ENCODE measurements around the gene ABHD4. TPM values are rescaled to one million over a fixed set of nuclear protein-coding genes. Genes with fewer than 3 reads are reported as not detected.

Gene ABHD4
- total and polyA plus RNA-seq, 4 donors, result 9.0 to 32.9 (median 11.1) TPM

- no peak overlapping the region for H3K4me3 ChIP-seq (ENCODE audit: low read depth in 1 of 3, low read length in 3 of 3)
- H3K36me3 ChIP-seq (ENCODE audit: control insufficient read depth in 4 of 4, insufficient read depth in 3 of 4, low read depth in 1 of 4, low read length in 3 of 4), result peaks cover 0 to 6% (median 5%) of the 10 kb centered on the region in 4 donors
- no peak overlapping the region for H3K9ac ChIP-seq (ENCODE audit: low read depth in 1 of 2, low read length in 2 of 2)
- WGBS, result 70% methylated on average over 1 of the region's 1 CpG
- TF ChIP-seq FOXA1 (IDR thresholded peaks at IDR 0.05) (no peak), REST (IDR thresholded peaks at IDR 0.05) (no peak), EGR1 (IDR thresholded peaks at IDR 0.05; ENCODE audit: low read depth in 2 of 2) (no peak), TAF1 (conservative IDR thresholded peaks at IDR 0.05) (no peak), GABPA (IDR thresholded peaks at IDR 0.05 in 1 of 2, conservative IDR thresholded peaks at IDR 0.05 in 1 of 2) (no peak), ATF3 (IDR thresholded peaks at IDR 0.05) (no peak), NR2F2 (IDR thresholded peaks at IDR 0.05) (no peak), CTCF (IDR thresholded peaks at IDR 0.05; ENCODE audit: low read depth, low read length, missing input control) (no peak), MAX (IDR thresholded peaks at IDR 0.05) (no peak), HNF4G (IDR thresholded peaks at IDR 0.05) (no peak), ZBTB33 (IDR thresholded peaks at IDR 0.05) (no peak), FOXA2 (IDR thresholded peaks at IDR 0.05) (no peak), RXRA (IDR thresholded peaks at IDR 0.05) (no peak), RAD21 (IDR thresholded peaks at IDR 0.05) (no peak), HNF4A (conservative IDR thresholded peaks at IDR 0.05) (no peak)
- no peaks in the 10 kb centered on the region for H3K9me3 ChIP-seq (ENCODE audit: control insufficient read depth in 4 of 4, low read length in 3 of 4)
- H3K27me3 ChIP-seq (ENCODE audit: control insufficient read depth in 4 of 4, insufficient read depth in 4 of 4, low read length in 3 of 4), result no peaks in the 10 kb centered on the region
- DNase-seq (ENCODE audit: low spot score), result no peak
- H3K27ac ChIP-seq (ENCODE audit: low read depth in 1 of 2, low read length in 2 of 2), result peak overlapping the region in 1 of 2 donors; percentile 40
- peaks cover 5 to 22% (median 14%) of the 10 kb centered on the region in 4 donors for H3K4me1 ChIP-seq (ENCODE audit: control insufficient read depth in 4 of 4, insufficient read depth in 4 of 4, low read length in 3 of 4)
Observed at GRCh38 chr14:22559041-22559440, 39.1 kb upstream of the ABHD4 start.

Data from liver (tissue), 9 donors.